ENCODE measurements around the gene PLXNC1. TPM values are rescaled to one million over a fixed set of nuclear protein-coding genes. Genes with fewer than 3 reads are reported as not detected.

Gene PLXNC1
- total and polyA plus RNA-seq, 9 donors, result 8.2 to 33.7 (median 17.5) TPM

DNA sequence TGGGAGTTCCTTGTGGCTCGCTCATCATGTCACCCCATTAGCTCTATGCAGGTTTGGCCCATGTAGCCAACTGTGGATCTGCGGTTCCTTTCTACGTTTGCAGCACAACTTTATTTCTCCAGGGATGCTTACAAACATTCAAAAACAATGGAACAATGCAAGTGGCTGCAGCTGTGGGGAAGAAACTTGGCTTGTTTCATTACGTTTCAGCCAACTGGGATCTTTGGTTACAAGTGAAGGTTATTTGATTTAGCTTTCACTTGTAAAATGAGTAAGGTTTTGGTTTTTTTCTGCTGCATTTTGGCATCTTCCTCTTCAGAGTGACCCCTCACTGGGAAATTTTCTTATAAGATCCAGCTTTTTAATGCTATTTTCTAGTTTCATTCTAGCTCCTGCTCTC, 105.9 kb downstream of the PLXNC1 start:
- TF ChIP-seq CTCF (IDR thresholded peaks at IDR 0.05), result no peak
- intact Hi-C loops (cut with DNase I), result loop anchor here in 1 of 4 donors (10.0 kb wide), 1 partner anchor 49 kb away; no protein-coding TSS in a partner anchor
- Histone ChIP-seq H3K36me3 (no peaks in the 10 kb centered on the region), H3K9me3 (no peaks in the 10 kb centered on the region), H3K27ac (peak overlapping the region in 1 of 2 donors; percentile 66), H3K4me3 (no peak overlapping the region), H3K4me1 (ENCODE audit: insufficient read depth) (peaks cover 8% of the 10 kb centered on the region), H3K27me3 (no peaks in the 10 kb centered on the region)
- WGBS, 3 donors, result 20 to 42% (median 32%) methylated on average over 4 of the region's 4 CpGs
- DNase-seq, result no peak

DNA sequence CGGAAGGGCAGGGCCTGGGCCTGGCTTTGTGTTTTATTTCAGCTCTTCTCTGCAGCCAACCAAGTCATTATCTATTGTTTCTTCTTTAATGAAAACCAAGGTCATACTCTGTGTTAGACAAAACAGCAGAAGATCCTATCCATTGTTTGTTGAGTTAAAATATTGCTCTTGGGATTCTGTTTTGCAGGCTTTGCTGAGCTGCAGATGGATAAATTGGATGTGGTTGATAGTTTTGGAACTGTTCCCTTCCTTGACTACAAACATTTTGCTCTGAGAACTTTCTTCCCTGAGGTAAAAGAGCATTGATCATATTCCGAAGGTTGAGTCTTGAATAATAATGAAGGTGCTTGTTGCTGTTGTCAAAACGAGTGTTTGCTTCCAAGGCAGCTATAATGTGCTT, 106.6 kb downstream of the PLXNC1 start:
- Histone ChIP-seq H3K27me3 (no peaks in the 10 kb centered on the region), H3K27ac (peak overlapping the region in 1 of 2 donors; percentile 66), H3K4me3 (no peak overlapping the region), H3K36me3 (no peaks in the 10 kb centered on the region), H3K4me1 (ENCODE audit: insufficient read depth) (peaks cover 8% of the 10 kb centered on the region), H3K9me3 (no peaks in the 10 kb centered on the region)
- 10 to 45% (median 18%) methylated on average over 3 of the region's 3 CpGs for WGBS, 3 donors
- DNase-seq, result no peak
- TF ChIP-seq POLR2A (IDR thresholded peaks at IDR 0.05), result no peak
- no peak for TF ChIP-seq CTCF (IDR thresholded peaks at IDR 0.05)
- no peak for TF ChIP-seq EP300 (IDR thresholded peaks at IDR 0.05)
- intact Hi-C loops (cut with DNase I), result loop anchor here in 1 of 4 donors (10.0 kb wide), 1 partner anchor 50 kb away; no protein-coding TSS in a partner anchor

DNA sequence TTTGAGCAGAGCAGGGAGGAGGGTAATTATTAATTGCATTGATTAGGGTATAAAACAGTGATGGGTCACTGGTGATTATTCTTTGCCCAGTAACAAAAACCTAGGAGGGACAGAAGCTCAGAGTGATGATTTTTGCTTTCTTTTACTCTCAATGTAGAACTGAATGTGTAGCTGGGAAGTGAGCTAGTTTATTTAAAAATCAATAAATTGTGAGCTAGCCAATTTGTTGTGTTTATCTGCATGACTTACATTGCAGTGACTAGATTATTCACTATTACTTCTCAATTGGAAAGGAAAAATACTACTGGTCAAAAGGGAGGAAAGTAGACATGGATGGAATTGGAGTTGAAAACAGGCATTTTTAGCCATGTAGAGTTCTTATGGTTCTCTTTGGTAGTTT, 107.1 kb downstream of the PLXNC1 start:
- Histone ChIP-seq H3K4me1 (ENCODE audit: insufficient read depth) (peaks cover 8% of the 10 kb centered on the region), H3K36me3 (no peaks in the 10 kb centered on the region), H3K27me3 (no peaks in the 10 kb centered on the region), H3K4me3 (no peak overlapping the region), H3K9me3 (no peaks in the 10 kb centered on the region), H3K27ac (peak overlapping the region in 1 of 2 donors; percentile 66)
- TF ChIP-seq POLR2A (IDR thresholded peaks at IDR 0.05) (no peak), EP300 (IDR thresholded peaks at IDR 0.05) (no peak), CTCF (IDR thresholded peaks at IDR 0.05) (no peak)
- DNase-seq, result no peak
- intact Hi-C loops (cut with DNase I), result loop anchor here in 1 of 4 donors (10.0 kb wide), 1 partner anchor 51 kb away; no protein-coding TSS in a partner anchor

DNA sequence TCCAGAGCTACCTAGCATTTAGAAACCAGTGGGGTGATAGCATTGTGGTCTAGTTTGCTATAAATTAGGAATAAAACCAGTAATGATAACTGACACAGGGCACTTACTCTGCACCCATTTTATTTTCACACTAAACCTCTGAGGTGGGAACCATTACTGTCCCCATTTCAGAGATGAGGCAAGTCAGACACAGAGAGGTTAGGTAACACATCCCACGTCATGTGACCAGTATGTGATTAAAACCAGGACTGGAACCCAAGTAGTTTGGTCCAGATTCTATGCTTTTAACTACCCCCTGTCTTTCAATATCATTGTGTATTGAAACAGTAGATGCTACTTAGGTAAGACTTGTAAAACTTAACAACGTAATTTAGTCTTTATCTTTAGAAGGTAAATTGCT, 110.2 kb downstream of the PLXNC1 start:
- no peak for DNase-seq
- no peaks in the 10 kb centered on the region for H3K9me3 ChIP-seq
- H3K36me3 ChIP-seq, result no peaks in the 10 kb centered on the region
- WGBS, 3 donors, result 84 to 93% (median 92%) methylated on average over 2 of the region's 2 CpGs
- no peak overlapping the region for H3K4me3 ChIP-seq
- TF ChIP-seq POLR2A (IDR thresholded peaks at IDR 0.05), result no peak
- no peak for TF ChIP-seq CTCF (IDR thresholded peaks at IDR 0.05)
- TF ChIP-seq EP300 (IDR thresholded peaks at IDR 0.05), result no peak
- no peak overlapping the region for H3K27ac ChIP-seq
- peaks cover 17% of the 10 kb centered on the region for H3K4me1 ChIP-seq (ENCODE audit: insufficient read depth)
- intact Hi-C loops (cut with DNase I), result loop anchor here in 1 of 4 donors (10.0 kb wide), 1 partner anchor 54 kb away; no protein-coding TSS in a partner anchor
- no peaks in the 10 kb centered on the region for H3K27me3 ChIP-seq
